SK-N-SH treated with all-trans-retinoic acid at 6 μM for 48 hours (cell line): ENCODE measurements around the gene TMEM250.

ENCODE experiments used
- ARNTL ChIP-seq: fragments of 450-650 bp; formaldehyde crosslinking; IDR thresholded peaks from 2 replicates; pipeline ENCODE4 v1.5.0; 2020; ENCODE audit warnings: low read depth, mild to moderate bottlenecking, moderate library complexity, borderline replicate concordance
- BACH2 ChIP-seq: fragments of 250-450 bp; sonication (Bioruptor Pico); IDR thresholded peaks from 2 replicates; pipeline ENCODE4 v1.9.0; 2021; ENCODE audit warnings: mild to moderate bottlenecking, borderline replicate concordance
- CREB5 ChIP-seq: fragments of 250-450 bp; sonication (Bioruptor Pico); IDR thresholded peaks from 2 replicates; pipeline ENCODE4 v1.5.1; 2020; ENCODE audit warnings: low read depth, mild to moderate bottlenecking, moderate library complexity
- CSDC2 ChIP-seq: fragments of 250-450 bp; sonication (Bioruptor Pico); IDR thresholded peaks from 2 replicates; pipeline ENCODE4 v1.5.0; 2020; ENCODE audit warnings: mild to moderate bottlenecking, moderate library complexity
- GLIS3 ChIP-seq: fragments of 250-450 bp; sonication (Bioruptor Pico); IDR thresholded peaks from 2 replicates; pipeline ENCODE4 v1.5.0; 2020; ENCODE audit warnings: mild to moderate bottlenecking, moderate library complexity
- PATZ1 ChIP-seq: fragments of 250-450 bp; sonication (Bioruptor Pico); IDR thresholded peaks from 2 replicates; pipeline ENCODE4 v1.8.0; 2020; ENCODE audit warnings: mild to moderate bottlenecking, moderate library complexity, borderline replicate concordance
- PPARA ChIP-seq: fragments of 250-450 bp; sonication (Bioruptor Pico); IDR thresholded peaks from 2 replicates; pipeline ENCODE4 v1.5.0; 2020; ENCODE audit warnings: mild to moderate bottlenecking, borderline replicate concordance
- RARB ChIP-seq: fragments of 250-450 bp; sonication (Bioruptor Pico); IDR thresholded peaks from 2 replicates; pipeline ENCODE4 v1.8.0; 2021; ENCODE audit warnings: mild to moderate bottlenecking, moderate library complexity
- TOX ChIP-seq: fragments of 250-450 bp; sonication (Bioruptor Pico); IDR thresholded peaks from 2 replicates; pipeline ENCODE4 v1.8.0; 2021; ENCODE audit warnings: mild to moderate bottlenecking, moderate library complexity, borderline replicate concordance
- TSHZ2 ChIP-seq: fragments of 250-450 bp; sonication (Bioruptor Pico); IDR thresholded peaks from 2 replicates; pipeline ENCODE4 v1.5.0; 2020; ENCODE audit warnings: mild to moderate bottlenecking, moderate library complexity
- ZC3H10 ChIP-seq: fragments of 250-450 bp; sonication (Bioruptor Pico); IDR thresholded peaks from 2 replicates; pipeline ENCODE4 v1.5.1; 2021; ENCODE audit warnings: mild to moderate bottlenecking, moderate library complexity
- ZFP3 ChIP-seq: fragments of 250-450 bp; sonication (Bioruptor Pico); IDR thresholded peaks from 2 replicates; pipeline ENCODE4 v1.5.0; 2020; ENCODE audit warnings: mild to moderate bottlenecking, moderate library complexity
- ZNF565 ChIP-seq: fragments of 450-650 bp; formaldehyde crosslinking; conservative IDR thresholded peaks from 2 replicates; pipeline ENCODE4 v1.5.0; 2020; ENCODE audit warnings: low read depth, mild to moderate bottlenecking, moderate library complexity
- ZNF70 ChIP-seq: fragments of 450-650 bp; formaldehyde crosslinking; IDR thresholded peaks from 2 replicates; pipeline ENCODE4 v1.5.0; 2020; ENCODE audit warnings: mild to moderate bottlenecking, moderate library complexity

GRCh38 chr9:136104916-136105315 lies 13.8 kb downstream of the TMEM250 start:
- TF ChIP-seq ZNF70 (no peak), TOX (CRISPR knock-in tag) (no peak), ARNTL (no peak), RARB (CRISPR knock-in tag) (no peak), PPARA (CRISPR knock-in tag) (no peak), TSHZ2 (CRISPR knock-in tag) (no peak), GLIS3 (CRISPR knock-in tag) (no peak), ZC3H10 (CRISPR knock-in tag) (no peak), PATZ1 (no peak), CSDC2 (CRISPR knock-in tag) (no peak), ZNF565 (CRISPR knock-in tag) (no peak), ZFP3 (CRISPR knock-in tag) (no peak), BACH2 (CRISPR knock-in tag) (no peak), CREB5 (no peak)
